ENCODE results near the gene HSPA12B.

GRCh38 chr20:3801299-3801698, 68.8 kb downstream of the HSPA12B start:
- TF ChIP-seq ESRRG (CRISPR knock-in tag; IDR thresholded peaks at IDR 0.05) (no peak), ZFP30 (CRISPR knock-in tag; IDR thresholded peaks at IDR 0.05) (no peak), POU6F1 (CRISPR knock-in tag; IDR thresholded peaks at IDR 0.05; ENCODE audit: borderline replicate concordance, low read depth) (no peak), ZFP3 (CRISPR knock-in tag; IDR thresholded peaks at IDR 0.05) (no peak), PATZ1 (CRISPR knock-in tag; IDR thresholded peaks at IDR 0.05; ENCODE audit: borderline replicate concordance) (no peak), RARB (CRISPR knock-in tag; IDR thresholded peaks at IDR 0.05) (no peak), GLIS3 (CRISPR knock-in tag; IDR thresholded peaks at IDR 0.05) (no peak), PPARA (CRISPR knock-in tag; IDR thresholded peaks at IDR 0.05; ENCODE audit: borderline replicate concordance) (no peak), TCF4 (CRISPR knock-in tag; IDR thresholded peaks at IDR 0.05; ENCODE audit: borderline replicate concordance) (no peak), ZC3H10 (CRISPR knock-in tag; IDR thresholded peaks at IDR 0.05) (no peak), TSHZ2 (CRISPR knock-in tag; IDR thresholded peaks at IDR 0.05) (no peak)

All from SK-N-SH treated with all-trans-retinoic acid at 6 μM for 48 hours (cell line).